ENCODE measurements around the gene EFHC1.

Gene EFHC1

GRCh38 chr6:52550014-52550575 lies 130.0 kb downstream of the EFHC1 start:
- Histone ChIP-seq H2BK12ac (ENCODE audit: low read length) (no peak overlapping the region), H2BK120ac (ENCODE audit: low read depth, low read length) (no peak overlapping the region), H3K79me1 (ENCODE audit: low read depth, low read length) (peaks cover 4% of the 10 kb centered on the region), H3K27ac (replicated peaks; ENCODE audit: low read length) (no peak overlapping the region), H4K91ac (ENCODE audit: low read depth, low read length, poor library complexity) (no peak overlapping the region), H2AK5ac (ENCODE audit: low read depth, low read length) (no peak overlapping the region), H3K14ac (ENCODE audit: low read length) (no peak overlapping the region), H3K27me3 (ENCODE audit: control insufficient read depth in 3 of 3, insufficient read depth in 3 of 3, low read depth in 1 of 3, low read length in 3 of 3) (no peaks in the 10 kb centered on the region), H3K4me3 (ENCODE audit: low read length in 2 of 2) (no peak overlapping the region), H4K8ac (ENCODE audit: low read depth, low read length) (no peak overlapping the region), H2AFZ (ENCODE audit: low read length) (no peak overlapping the region), H3K9me3 (replicated peaks in 1 of 2; ENCODE audit: control insufficient read depth in 2 of 2, insufficient read depth in 1 of 2, low read depth in 1 of 2, low read length in 2 of 2) (no peaks in the 10 kb centered on the region), H3K4me1 (ENCODE audit: control insufficient read depth in 2 of 2, insufficient read depth in 1 of 2, low read depth in 1 of 2, low read length in 2 of 2) (peaks cover 15 to 34% of the 10 kb centered on the region in 2 donors), H2BK15ac (ENCODE audit: low read length) (no peak overlapping the region), H3K36me3 (replicated peaks in 1 of 2; ENCODE audit: control insufficient read depth in 2 of 2, insufficient read depth in 2 of 2, low read length in 2 of 2) (no peaks in the 10 kb centered on the region), H3K9ac (ENCODE audit: low read depth, low read length, poor library complexity) (no peak overlapping the region), H3K23ac (ENCODE audit: low read depth, low read length, poor library complexity) (no peak overlapping the region), H2BK5ac (ENCODE audit: low read length) (no peak overlapping the region), H3K18ac (ENCODE audit: low read length) (no peak overlapping the region), H3K4me2 (ENCODE audit: insufficient read depth, low read length, poor library complexity, severe bottlenecking) (no peak overlapping the region), H3K4ac (ENCODE audit: low read length) (no peak overlapping the region)
- DNase-seq (ENCODE audit: low spot score), result no peak
- no CpG with 5 or more reads among the region's 6 CpGs for WGBS, 2 donors (ENCODE audit: extremely low coverage in 2 of 2, insufficient read length in 2 of 2, insufficient replicate concordance in 1 of 2)

GRCh38 chr6:52550870-52551269 lies 130.7 kb downstream of the EFHC1 start:
- Histone ChIP-seq H3K23ac (ENCODE audit: low read depth, low read length, poor library complexity) (no peak overlapping the region), H3K4me1 (ENCODE audit: control insufficient read depth in 2 of 2, insufficient read depth in 1 of 2, low read depth in 1 of 2, low read length in 2 of 2) (peaks cover 15 to 31% of the 10 kb centered on the region in 2 donors), H3K27ac (replicated peaks; ENCODE audit: low read length) (peak overlapping the region; percentile 44), H3K4ac (ENCODE audit: low read length) (no peak overlapping the region), H3K9ac (ENCODE audit: low read depth, low read length, poor library complexity) (no peak overlapping the region), H3K18ac (ENCODE audit: low read length) (no peak overlapping the region), H3K4me3 (ENCODE audit: low read length in 2 of 2) (no peak overlapping the region), H3K4me2 (ENCODE audit: insufficient read depth, low read length, poor library complexity, severe bottlenecking) (no peak overlapping the region), H2AK5ac (ENCODE audit: low read depth, low read length) (no peak overlapping the region), H3K9me3 (replicated peaks in 1 of 2; ENCODE audit: control insufficient read depth in 2 of 2, insufficient read depth in 1 of 2, low read depth in 1 of 2, low read length in 2 of 2) (no peaks in the 10 kb centered on the region), H2BK5ac (ENCODE audit: low read length) (no peak overlapping the region), H3K36me3 (replicated peaks in 1 of 2; ENCODE audit: control insufficient read depth in 2 of 2, insufficient read depth in 2 of 2, low read length in 2 of 2) (no peaks in the 10 kb centered on the region), H3K27me3 (ENCODE audit: control insufficient read depth in 3 of 3, insufficient read depth in 3 of 3, low read depth in 1 of 3, low read length in 3 of 3) (no peaks in the 10 kb centered on the region), H2AFZ (ENCODE audit: low read length) (no peak overlapping the region), H2BK120ac (ENCODE audit: low read depth, low read length) (no peak overlapping the region), H3K14ac (ENCODE audit: low read length) (no peak overlapping the region), H2BK15ac (ENCODE audit: low read length) (no peak overlapping the region), H4K8ac (ENCODE audit: low read depth, low read length) (no peak overlapping the region), H2BK12ac (ENCODE audit: low read length) (no peak overlapping the region), H4K91ac (ENCODE audit: low read depth, low read length, poor library complexity) (no peak overlapping the region), H3K79me1 (ENCODE audit: low read depth, low read length) (peaks cover 2% of the 10 kb centered on the region)
- no peak for DNase-seq (ENCODE audit: low spot score)
- WGBS, 2 donors (ENCODE audit: extremely low coverage in 2 of 2, insufficient read length in 2 of 2, insufficient replicate concordance in 1 of 2), result no CpG with 5 or more reads among the region's 5 CpGs

- Histone ChIP-seq H3K27me3 (ENCODE audit: control insufficient read depth in 3 of 3, insufficient read depth in 3 of 3, low read depth in 1 of 3, low read length in 3 of 3) (no peaks in the 10 kb centered on the region), H3K4me1 (ENCODE audit: control insufficient read depth in 2 of 2, insufficient read depth in 1 of 2, low read depth in 1 of 2, low read length in 2 of 2) (peaks cover 15 to 31% of the 10 kb centered on the region in 2 donors), H3K4me3 (ENCODE audit: low read length in 2 of 2) (peak overlapping the region; percentile 2 to 59), H2AK5ac (ENCODE audit: low read depth, low read length) (no peak overlapping the region), H2BK120ac (ENCODE audit: low read depth, low read length) (no peak overlapping the region), H3K27ac (replicated peaks; ENCODE audit: low read length) (peak overlapping the region; percentile 44), H3K4me2 (ENCODE audit: insufficient read depth, low read length, poor library complexity, severe bottlenecking) (peak overlapping the region; percentile 49), H3K36me3 (replicated peaks in 1 of 2; ENCODE audit: control insufficient read depth in 2 of 2, insufficient read depth in 2 of 2, low read length in 2 of 2) (no peaks in the 10 kb centered on the region), H4K8ac (ENCODE audit: low read depth, low read length) (no peak overlapping the region), H2BK15ac (ENCODE audit: low read length) (peak overlapping the region; percentile 23), H2BK12ac (ENCODE audit: low read length) (no peak overlapping the region), H2BK5ac (ENCODE audit: low read length) (peak overlapping the region; percentile 56), H3K9ac (ENCODE audit: low read depth, low read length, poor library complexity) (peak overlapping the region; percentile 61), H3K14ac (ENCODE audit: low read length) (no peak overlapping the region), H4K91ac (ENCODE audit: low read depth, low read length, poor library complexity) (no peak overlapping the region), H3K79me1 (ENCODE audit: low read depth, low read length) (no peaks in the 10 kb centered on the region), H3K23ac (ENCODE audit: low read depth, low read length, poor library complexity) (no peak overlapping the region), H2AFZ (ENCODE audit: low read length) (peak overlapping the region; percentile 64), H3K9me3 (replicated peaks in 1 of 2; ENCODE audit: control insufficient read depth in 2 of 2, insufficient read depth in 1 of 2, low read depth in 1 of 2, low read length in 2 of 2) (no peaks in the 10 kb centered on the region), H3K4ac (ENCODE audit: low read length) (no peak overlapping the region), H3K18ac (ENCODE audit: low read length) (peak overlapping the region; percentile 86)
- DNase-seq (ENCODE audit: low spot score), result peak; percentile 56
- WGBS, 2 donors (ENCODE audit: extremely low coverage in 2 of 2, insufficient read length in 2 of 2, insufficient replicate concordance in 1 of 2), result no CpG with 5 or more reads among the region's 13 CpGs
Observed at GRCh38 chr6:52551483-52552277, 131.5 kb downstream of the EFHC1 start.

GRCh38 chr6:52552278-52552643 lies 132.1 kb downstream of the EFHC1 start:
- no peak overlapping the region for H3K4ac ChIP-seq (ENCODE audit: low read length)
- no peak overlapping the region for H4K8ac ChIP-seq (ENCODE audit: low read depth, low read length)
- H3K4me2 ChIP-seq (ENCODE audit: insufficient read depth, low read length, poor library complexity, severe bottlenecking), result peak overlapping the region; percentile 28
- H2BK12ac ChIP-seq (ENCODE audit: low read length), result no peak overlapping the region
- no peak overlapping the region for H2BK120ac ChIP-seq (ENCODE audit: low read depth, low read length)
- no peak overlapping the region for H4K91ac ChIP-seq (ENCODE audit: low read depth, low read length, poor library complexity)
- WGBS, 2 donors (ENCODE audit: extremely low coverage in 2 of 2, insufficient read length in 2 of 2, insufficient replicate concordance in 1 of 2), result no CpG with 5 or more reads among the region's 6 CpGs
- peak overlapping the region; percentile 44 for H3K27ac ChIP-seq (replicated peaks; ENCODE audit: low read length)
- no peaks in the 10 kb centered on the region for H3K36me3 ChIP-seq (replicated peaks in 1 of 2; ENCODE audit: control insufficient read depth in 2 of 2, insufficient read depth in 2 of 2, low read length in 2 of 2)
- H3K18ac ChIP-seq (ENCODE audit: low read length), result peak overlapping the region; percentile 86
- peak overlapping the region; percentile 56 for H2BK5ac ChIP-seq (ENCODE audit: low read length)
- peaks cover 15 to 27% of the 10 kb centered on the region in 2 donors for H3K4me1 ChIP-seq (ENCODE audit: control insufficient read depth in 2 of 2, insufficient read depth in 1 of 2, low read depth in 1 of 2, low read length in 2 of 2)
- peak overlapping the region; percentile 64 for H2AFZ ChIP-seq (ENCODE audit: low read length)
- no peaks in the 10 kb centered on the region for H3K27me3 ChIP-seq (ENCODE audit: control insufficient read depth in 3 of 3, insufficient read depth in 3 of 3, low read depth in 1 of 3, low read length in 3 of 3)
- H3K79me1 ChIP-seq (ENCODE audit: low read depth, low read length), result no peaks in the 10 kb centered on the region
- no peak overlapping the region for H3K14ac ChIP-seq (ENCODE audit: low read length)
- no peak overlapping the region for H2AK5ac ChIP-seq (ENCODE audit: low read depth, low read length)
- no peaks in the 10 kb centered on the region for H3K9me3 ChIP-seq (replicated peaks in 1 of 2; ENCODE audit: control insufficient read depth in 2 of 2, insufficient read depth in 1 of 2, low read depth in 1 of 2, low read length in 2 of 2)
- DNase-seq (ENCODE audit: low spot score), result no peak
- no peak overlapping the region for H3K4me3 ChIP-seq (ENCODE audit: low read length in 2 of 2)
- peak overlapping the region; percentile 61 for H3K9ac ChIP-seq (ENCODE audit: low read depth, low read length, poor library complexity)
- no peak overlapping the region for H3K23ac ChIP-seq (ENCODE audit: low read depth, low read length, poor library complexity)
- H2BK15ac ChIP-seq (ENCODE audit: low read length), result peak overlapping the region; percentile 23
